HepG2 (cell line): ENCODE measurements around the gene SRCIN1.
"Not testable (repeated sequence)": the region's sequence is repeated elsewhere in the genome, so short reads cannot be mapped to it uniquely, and the experiment has no call there.

ENCODE experiments used
- CBX1 ChIP-seq: IDR thresholded peaks from one replicate; pipeline ENCODE4 v1.6.1; 2016; ENCODE audit warnings: antibody characterized with exemption, low read depth
- CTCF ChIP-seq: sonication (generic); formaldehyde crosslinking; IDR thresholded peaks from 2 replicates; pipeline ENCODE4 v1.5.0; 2020; ENCODE audit warnings: mild to moderate bottlenecking, missing genetic modification reagents, moderate library complexity
- FOSL1 ChIP-seq: sonication (generic); formaldehyde crosslinking; IDR thresholded peaks from 2 replicates; pipeline ENCODE4 v1.9.0; 2021; ENCODE audit warnings: missing genetic modification reagents, borderline replicate concordance

GRCh38 chr17:38489774-38490173 is 116.0 kb downstream of the SRCIN1 start:
- not testable (repeated sequence) for TF ChIP-seq FOSL1, CTCF, CBX1
